IMR-90 (cell line): ENCODE measurements around the gene SLC30A5. TPM values are rescaled to one million over a fixed set of nuclear protein-coding genes. Genes with fewer than 3 reads are reported as not detected.
A peak's percentile ranks its signal among the peaks of the same experiment; 100 is the strongest.

ENCODE experiments used
- ATAC-seq: fragments of 200-7000 bp; cut with Tn5 transposase; 2 replicates; pipeline ENCODE4 v1.9.1; 2020; ENCODE audit warnings: low read depth, mild to moderate bottlenecking, moderate library complexity
- BruUV-seq: library from RNA; stranded (reverse); fragments of 400-500 nt; replicated peaks from 2 replicates; lab custom pipeline; 2021; lab: Mats Ljungman, UMichigan
- CTCF ChIA-PET: fragments of 300-600 bp; formaldehyde crosslinking; extraction: SDS; loops from one replicate; lab custom pipeline; 2021; ENCODE audit warnings: antibody characterized with exemption; lab: Yijun Ruan, JAX
- POLR2A ChIA-PET: fragments of 300-600 bp; sonication (Branson Sonifier 250); formaldehyde crosslinking; loops from one replicate; lab custom pipeline; 2022; ENCODE audit warnings: antibody characterized with exemption; ENCODE audit not compliant: unreplicated experiment; lab: Charles Lee
- DNase-seq: peaks from one replicate; pipeline ENCODE4 v3.0.0; 2013
- H2AFZ ChIP-seq: replicated peaks from 2 replicates; pipeline ENCODE3; 2013; ENCODE audit warnings: low read length, mild to moderate bottlenecking; ENCODE audit not compliant: poor library complexity
- H2AK5ac ChIP-seq: 2 replicates; pipeline ENCODE4 v1.6.1; 2013; ENCODE audit warnings: low read depth, low read length, inconsistent platforms
- H2AK9ac ChIP-seq: replicated peaks from 2 replicates; pipeline ENCODE3; 2013; ENCODE audit warnings: mild to moderate bottlenecking, low read depth, low read length, moderate library complexity; ENCODE audit not compliant: poor library complexity
- H2BK120ac ChIP-seq: 2 replicates; pipeline ENCODE4 v1.6.1; 2013; ENCODE audit warnings: low read depth, low read length, inconsistent platforms
- H2BK15ac ChIP-seq: 3 replicates; pipeline ENCODE4 v1.6.1; 2013; ENCODE audit warnings: low read depth, low read length, inconsistent platforms
- H2BK20ac ChIP-seq: 2 replicates; pipeline ENCODE4 v1.6.1; 2013; ENCODE audit warnings: low read depth, mild to moderate bottlenecking, inconsistent platforms, low read length, moderate library complexity
- H2BK5ac ChIP-seq: 2 replicates; pipeline ENCODE4 v1.6.1; 2013; ENCODE audit warnings: mild to moderate bottlenecking, low read depth, low read length, inconsistent platforms; ENCODE audit not compliant: poor library complexity, severe bottlenecking
- H3K14ac ChIP-seq: replicated peaks from 2 replicates; pipeline ENCODE4 v1.6.1; 2013; ENCODE audit warnings: low read depth, low read length, inconsistent platforms
- H3K18ac ChIP-seq: 2 replicates; pipeline ENCODE4 v1.6.1; 2013; ENCODE audit warnings: low read depth, low read length, control low read depth
- H3K23ac ChIP-seq: 2 replicates; pipeline ENCODE4 v1.6.1; 2013; ENCODE audit warnings: low read depth, low read length, inconsistent platforms
- H3K27ac ChIP-seq: 2 replicates; pipeline ENCODE4 v1.5.1; 2013; ENCODE audit warnings: mild to moderate bottlenecking, control low read depth, low read length; ENCODE audit not compliant: insufficient read depth
- H3K27me3 ChIP-seq: 2 replicates; pipeline ENCODE4 v1.6.1; 2013; ENCODE audit warnings: low read length; ENCODE audit not compliant: control insufficient read depth, insufficient read depth
- H3K36me3 ChIP-seq: 2 replicates; pipeline ENCODE4 v1.6.1; 2013; ENCODE audit warnings: low read length, mixed read lengths; ENCODE audit not compliant: control insufficient read depth, insufficient read depth
- H3K4ac ChIP-seq: 2 replicates; pipeline ENCODE4 v1.6.1; 2013; ENCODE audit warnings: low read depth, low read length, inconsistent platforms
- H3K4me1 ChIP-seq: 2 replicates; pipeline ENCODE4 v1.6.1; 2013; ENCODE audit warnings: low read length, mixed read lengths; ENCODE audit not compliant: control insufficient read depth, insufficient read depth
- H3K4me2 ChIP-seq: 2 replicates; pipeline ENCODE4 v1.6.1; 2013; ENCODE audit warnings: low read depth, mild to moderate bottlenecking, control low read depth, low read length, moderate library complexity
- H3K4me3 ChIP-seq: 2 replicates; pipeline ENCODE4 v1.5.1; 2013; ENCODE audit warnings: low read depth, mild to moderate bottlenecking, control low read depth, low read length, moderate library complexity; ENCODE audit not compliant: insufficient read depth
- H3K56ac ChIP-seq: 2 replicates; pipeline ENCODE4 v1.6.1; 2013; ENCODE audit warnings: low read length, inconsistent platforms; ENCODE audit not compliant: insufficient read depth; ENCODE audit errors: extremely low read depth
- H3K79me1 ChIP-seq, 2 experiments: 2 replicates each; pipeline ENCODE4 v1.6.1; 2013; ENCODE audit warnings: low read length in 2 of 2, inconsistent platforms in 1 of 2, low read depth in 1 of 2
- H3K9ac ChIP-seq: 2 replicates; pipeline ENCODE4 v1.6.1; 2013; ENCODE audit warnings: low read depth, low read length, control low read depth
- H3K9me1 ChIP-seq: 2 replicates; pipeline ENCODE4 v1.6.1; 2013; ENCODE audit warnings: low read length, inconsistent platforms; ENCODE audit not compliant: insufficient read depth
- H3K9me3 ChIP-seq: 2 replicates; pipeline ENCODE4 v1.6.1; 2013; ENCODE audit warnings: low read length; ENCODE audit not compliant: control insufficient read depth, insufficient read depth
- H4K20me1 ChIP-seq: 2 replicates; pipeline ENCODE4 v1.6.1; 2013; ENCODE audit warnings: low read length, inconsistent platforms; ENCODE audit not compliant: insufficient read depth
- H4K5ac ChIP-seq: 2 replicates; pipeline ENCODE4 v1.6.1; 2013; ENCODE audit warnings: mild to moderate bottlenecking, low read depth, low read length, control low read depth
- H4K8ac ChIP-seq, 2 experiments: 2 replicates each; pipeline ENCODE4 v1.6.1; 2013; ENCODE audit warnings: low read depth in 2 of 2, low read length in 2 of 2, control low read depth in 1 of 2, inconsistent platforms in 1 of 2
- H4K91ac ChIP-seq: 2 replicates; pipeline ENCODE4 v1.6.1; 2013; ENCODE audit warnings: low read depth, low read length, inconsistent platforms; ENCODE audit not compliant: insufficient read depth
- BHLHE40 ChIP-seq: fragments of 150-350 bp; IDR thresholded peaks from 2 replicates; pipeline ENCODE4 v1.6.1; 2016; ENCODE audit warnings: mild to moderate bottlenecking, low read depth, low read length
- CEBPB ChIP-seq: IDR thresholded peaks from 2 replicates; pipeline ENCODE4 v1.6.1; 2012; ENCODE audit warnings: low read depth, low read length, improper control_type of control experiment
- CHD1 ChIP-seq: IDR thresholded peaks from 2 replicates; pipeline ENCODE4 v1.6.1; 2012; ENCODE audit warnings: low read depth, low read length, improper control_type of control experiment
- CTCF ChIP-seq: conservative IDR thresholded peaks from 2 replicates; pipeline ENCODE4 v1.5.1; 2012; ENCODE audit warnings: mild to moderate bottlenecking, low read depth, low read length, improper control_type of control experiment
- ELK1 ChIP-seq: fragments of 150-350 bp; IDR thresholded peaks from 2 replicates; pipeline ENCODE4 v1.6.1; 2016; ENCODE audit warnings: low read depth, mild to moderate bottlenecking, low read length, moderate library complexity, borderline replicate concordance
- FOS ChIP-seq: fragments of 150-350 bp; IDR thresholded peaks from 2 replicates; pipeline ENCODE4 v1.6.1; 2016; ENCODE audit warnings: low read depth, low read length
- MAFK ChIP-seq: IDR thresholded peaks from 2 replicates; pipeline ENCODE4 v1.6.1; 2012; ENCODE audit warnings: low read depth, low read length, improper control_type of control experiment
- MAZ ChIP-seq: IDR thresholded peaks from 2 replicates; pipeline ENCODE4 v1.6.1; 2012; ENCODE audit warnings: low read depth, mild to moderate bottlenecking, low read length, improper control_type of control experiment, moderate library complexity, borderline replicate concordance
- MXI1 ChIP-seq: IDR thresholded peaks from 2 replicates; pipeline ENCODE4 v1.6.1; 2012; ENCODE audit warnings: low read depth, mild to moderate bottlenecking, low read length, moderate library complexity, borderline replicate concordance
- NFE2L2 ChIP-seq: fragments of 150-350 bp; IDR thresholded peaks from 2 replicates; pipeline ENCODE4 v1.6.1; 2016; ENCODE audit warnings: low read depth, mild to moderate bottlenecking, low read length
- POLR2A ChIP-seq: IDR thresholded peaks from 2 replicates; pipeline ENCODE4 v1.6.1; 2012; ENCODE audit warnings: mild to moderate bottlenecking, low read depth, low read length
- RAD21 ChIP-seq: IDR thresholded peaks from 2 replicates; pipeline ENCODE4 v1.6.1; 2012; ENCODE audit warnings: low read length, improper control_type of control experiment
- RCOR1 ChIP-seq: IDR thresholded peaks from 2 replicates; pipeline ENCODE4 v1.6.1; 2012; ENCODE audit warnings: mild to moderate bottlenecking, low read length, improper control_type of control experiment; ENCODE audit not compliant: insufficient replicate concordance
- RFX5 ChIP-seq: IDR thresholded peaks from 2 replicates; pipeline ENCODE4 v1.8.0; 2012; ENCODE audit warnings: low read depth, mild to moderate bottlenecking, low read length, moderate library complexity
- USF2 ChIP-seq: fragments of 150-350 bp; IDR thresholded peaks from 2 replicates; pipeline ENCODE4 v1.6.1; 2017; ENCODE audit warnings: mild to moderate bottlenecking, antibody characterized with exemption, low read length, low read depth
- WGBS, 2 experiments: methylation state at CpG; one replicate each; pipeline versions ENCODE4 v1.1.5 to v1.1.7; 2013; ENCODE audit warnings: missing lambda C conversion rate in 2 of 2; ENCODE audit not compliant: insufficient read length in 1 of 2; ENCODE audit errors: extremely low coverage in 2 of 2; 5-methylcytosine and 5-hydroxymethylcytosine counted together
- dilution Hi-C: fragments of 300-500 bp; cut with HindIII; formaldehyde crosslinking; loops from one replicate; pipeline ENCODE4 v1.14.3; 2018; ENCODE audit warnings: low sequenced_read_pairs; ENCODE audit not compliant: unreplicated experiment
- in situ Hi-C: fragments of 300-500 bp; cut with MboI; formaldehyde crosslinking; loops from 3 replicates; pipeline ENCODE4 v1.14.3; 2019; ENCODE audit warnings: low sequenced_read_pairs, inconsistent platforms, mixed read lengths
- intact Hi-C: fragments of 100-400 bp; cut with micrococcal nuclease; formaldehyde crosslinking; loops from 2 replicates; pipeline ENCODE4 v1.10.0; 2022
- polyA plus RNA-seq, 3 experiments: library from polyadenylated mRNA; depleted of rRNA; stranded (reverse); fragments of >200 nt; gene quantifications; 2 replicates each; pipeline ENCODE4 v1.2.3, GENCODE V29; 2012; ENCODE audit warnings: low replicate concordance in 1 of 3
- total RNA-seq: library from RNA; depleted of rRNA; stranded (reverse); fragments of >200 nt; gene quantifications from 2 replicates; pipeline ENCODE4 v1.2.3, GENCODE V29; 2012

The SLC30A5 gene
- total and polyA plus RNA-seq, 2 of the 4 experiments (the other 2 are of a cell fraction) = 21.2 to 34.8 TPM

- CTCF ChIA-PET = interaction anchor here (0.5 to 3.2 kb wide), 2 partner anchors 9 to 13 kb away, joined by 5 to 27 read pairs; partner anchors contain the start of gene SLC30A5
- 57% methylated on average over 1 of the region's 3 CpGs; no CpG with 5 or more reads in 1 of the 2 experiments for WGBS, 2 experiments
Measured at GRCh38 chr5:69084195-69084594, 9.6 kb upstream of the SLC30A5 start.

More at GRCh38 chr5:69084195-69084594, 9.6 kb upstream of the SLC30A5 start:
- no peak overlapping the region for H3K23ac ChIP-seq
- H2AK9ac ChIP-seq = no peak overlapping the region
- H3K9me3 ChIP-seq = no peaks in the 10 kb centered on the region
- in situ Hi-C loops = no loop called here
- H3K18ac ChIP-seq = no peak overlapping the region
- ATAC-seq = no peak
- no peaks in the 10 kb centered on the region for H3K4me1 ChIP-seq
- BruUV-seq = no TSS peak
- no peak overlapping the region for H2BK20ac ChIP-seq
- intact Hi-C loops = no loop called here
- peak overlapping the region; percentile 19 for H3K4me2 ChIP-seq
- H2AK5ac ChIP-seq = no peak overlapping the region
- no peak overlapping the region for H3K9ac ChIP-seq
- H2AFZ ChIP-seq = no peak overlapping the region
- H3K27ac ChIP-seq = no peak overlapping the region
- dilution Hi-C loops = no loop called here
- no peak overlapping the region for H4K5ac ChIP-seq
- no peak overlapping the region for H4K8ac ChIP-seq
- H3K14ac ChIP-seq = no peak overlapping the region
- no peak overlapping the region for H2BK5ac ChIP-seq
- no peaks in the 10 kb centered on the region for H3K36me3 ChIP-seq
- POLR2A ChIA-PET = interaction anchor here (0.6 kb wide), 1 partner anchor 41 kb away, joined by 4 read pairs; no protein-coding TSS in a partner anchor
- H3K9me1 ChIP-seq = no peaks in the 10 kb centered on the region
- no peak overlapping the region for H3K4me3 ChIP-seq
- H3K79me1 ChIP-seq = no peaks in the 10 kb centered on the region
- no peaks in the 10 kb centered on the region for H4K20me1 ChIP-seq
- H3K56ac ChIP-seq = no peak overlapping the region
- no peak overlapping the region for H3K4ac ChIP-seq
- peaks cover 4% of the 10 kb centered on the region for H3K27me3 ChIP-seq
- TF ChIP-seq CEBPB (no peak), RFX5 (no peak), MXI1 (no peak), RCOR1 (no peak), MAZ (no peak), CTCF (no peak), ELK1 (no peak), USF2 (no peak), CHD1 (no peak), MAFK (no peak), BHLHE40 (no peak), RAD21 (no peak), NFE2L2 (no peak), FOS (no peak), POLR2A (no peak)
- no peak overlapping the region for H4K91ac ChIP-seq
- H2BK120ac ChIP-seq = no peak overlapping the region
- no peak overlapping the region for H2BK15ac ChIP-seq
- no peak for DNase-seq
